IMR-90 (cell line): ENCODE measurements around the gene HMG20B. TPM values are rescaled to one million over a fixed set of nuclear protein-coding genes. Genes with fewer than 3 reads are reported as not detected.

Experiments
- ATAC-seq: fragments of 200-7000 bp; cut with Tn5 transposase; 2 replicates; pipeline ENCODE4 v1.9.1; 2020; ENCODE audit warnings: low read depth, mild to moderate bottlenecking, moderate library complexity
- BruUV-seq: library from RNA; stranded (reverse); fragments of 400-500 nt; replicated peaks from 2 replicates; lab custom pipeline; 2021; lab: Mats Ljungman, UMichigan
- CTCF ChIA-PET: fragments of 300-600 bp; formaldehyde crosslinking; extraction: SDS; loops from one replicate; lab custom pipeline; 2021; ENCODE audit warnings: antibody characterized with exemption; lab: Yijun Ruan, JAX
- POLR2A ChIA-PET: fragments of 300-600 bp; sonication (Branson Sonifier 250); formaldehyde crosslinking; loops from one replicate; lab custom pipeline; 2022; ENCODE audit warnings: antibody characterized with exemption; ENCODE audit not compliant: unreplicated experiment; lab: Charles Lee
- DNase-seq: peaks from one replicate; pipeline ENCODE4 v3.0.0; 2013
- H2AFZ ChIP-seq: replicated peaks from 2 replicates; pipeline ENCODE3; 2013; ENCODE audit warnings: low read length, mild to moderate bottlenecking; ENCODE audit not compliant: poor library complexity
- H2AK5ac ChIP-seq: 2 replicates; pipeline ENCODE4 v1.6.1; 2013; ENCODE audit warnings: low read depth, low read length, inconsistent platforms
- H2AK9ac ChIP-seq: replicated peaks from 2 replicates; pipeline ENCODE3; 2013; ENCODE audit warnings: mild to moderate bottlenecking, low read depth, low read length, moderate library complexity; ENCODE audit not compliant: poor library complexity
- H2BK120ac ChIP-seq: 2 replicates; pipeline ENCODE4 v1.6.1; 2013; ENCODE audit warnings: low read depth, low read length, inconsistent platforms
- H2BK15ac ChIP-seq: 3 replicates; pipeline ENCODE4 v1.6.1; 2013; ENCODE audit warnings: low read depth, low read length, inconsistent platforms
- H2BK20ac ChIP-seq: 2 replicates; pipeline ENCODE4 v1.6.1; 2013; ENCODE audit warnings: low read depth, mild to moderate bottlenecking, inconsistent platforms, low read length, moderate library complexity
- H2BK5ac ChIP-seq: 2 replicates; pipeline ENCODE4 v1.6.1; 2013; ENCODE audit warnings: mild to moderate bottlenecking, low read depth, low read length, inconsistent platforms; ENCODE audit not compliant: poor library complexity, severe bottlenecking
- H3K14ac ChIP-seq: replicated peaks from 2 replicates; pipeline ENCODE4 v1.6.1; 2013; ENCODE audit warnings: low read depth, low read length, inconsistent platforms
- H3K18ac ChIP-seq: 2 replicates; pipeline ENCODE4 v1.6.1; 2013; ENCODE audit warnings: low read depth, low read length, control low read depth
- H3K23ac ChIP-seq: 2 replicates; pipeline ENCODE4 v1.6.1; 2013; ENCODE audit warnings: low read depth, low read length, inconsistent platforms
- H3K27ac ChIP-seq: 2 replicates; pipeline ENCODE4 v1.5.1; 2013; ENCODE audit warnings: mild to moderate bottlenecking, control low read depth, low read length; ENCODE audit not compliant: insufficient read depth
- H3K27me3 ChIP-seq: 2 replicates; pipeline ENCODE4 v1.6.1; 2013; ENCODE audit warnings: low read length; ENCODE audit not compliant: control insufficient read depth, insufficient read depth
- H3K36me3 ChIP-seq: 2 replicates; pipeline ENCODE4 v1.6.1; 2013; ENCODE audit warnings: low read length, mixed read lengths; ENCODE audit not compliant: control insufficient read depth, insufficient read depth
- H3K4ac ChIP-seq: 2 replicates; pipeline ENCODE4 v1.6.1; 2013; ENCODE audit warnings: low read depth, low read length, inconsistent platforms
- H3K4me1 ChIP-seq: 2 replicates; pipeline ENCODE4 v1.6.1; 2013; ENCODE audit warnings: low read length, mixed read lengths; ENCODE audit not compliant: control insufficient read depth, insufficient read depth
- H3K4me2 ChIP-seq: 2 replicates; pipeline ENCODE4 v1.6.1; 2013; ENCODE audit warnings: low read depth, mild to moderate bottlenecking, control low read depth, low read length, moderate library complexity
- H3K4me3 ChIP-seq: 2 replicates; pipeline ENCODE4 v1.5.1; 2013; ENCODE audit warnings: low read depth, mild to moderate bottlenecking, control low read depth, low read length, moderate library complexity; ENCODE audit not compliant: insufficient read depth
- H3K56ac ChIP-seq: 2 replicates; pipeline ENCODE4 v1.6.1; 2013; ENCODE audit warnings: low read length, inconsistent platforms; ENCODE audit not compliant: insufficient read depth; ENCODE audit errors: extremely low read depth
- H3K79me1 ChIP-seq, 2 experiments: 2 replicates each; pipeline ENCODE4 v1.6.1; 2013; ENCODE audit warnings: low read length in 2 of 2, inconsistent platforms in 1 of 2, low read depth in 1 of 2
- H3K9ac ChIP-seq: 2 replicates; pipeline ENCODE4 v1.6.1; 2013; ENCODE audit warnings: low read depth, low read length, control low read depth
- H3K9me1 ChIP-seq: 2 replicates; pipeline ENCODE4 v1.6.1; 2013; ENCODE audit warnings: low read length, inconsistent platforms; ENCODE audit not compliant: insufficient read depth
- H3K9me3 ChIP-seq: 2 replicates; pipeline ENCODE4 v1.6.1; 2013; ENCODE audit warnings: low read length; ENCODE audit not compliant: control insufficient read depth, insufficient read depth
- H4K20me1 ChIP-seq: 2 replicates; pipeline ENCODE4 v1.6.1; 2013; ENCODE audit warnings: low read length, inconsistent platforms; ENCODE audit not compliant: insufficient read depth
- H4K5ac ChIP-seq: 2 replicates; pipeline ENCODE4 v1.6.1; 2013; ENCODE audit warnings: mild to moderate bottlenecking, low read depth, low read length, control low read depth
- H4K8ac ChIP-seq, 2 experiments: 2 replicates each; pipeline ENCODE4 v1.6.1; 2013; ENCODE audit warnings: low read depth in 2 of 2, low read length in 2 of 2, control low read depth in 1 of 2, inconsistent platforms in 1 of 2
- H4K91ac ChIP-seq: 2 replicates; pipeline ENCODE4 v1.6.1; 2013; ENCODE audit warnings: low read depth, low read length, inconsistent platforms; ENCODE audit not compliant: insufficient read depth
- BHLHE40 ChIP-seq: fragments of 150-350 bp; IDR thresholded peaks from 2 replicates; pipeline ENCODE4 v1.6.1; 2016; ENCODE audit warnings: mild to moderate bottlenecking, low read depth, low read length
- CEBPB ChIP-seq: IDR thresholded peaks from 2 replicates; pipeline ENCODE4 v1.6.1; 2012; ENCODE audit warnings: low read depth, low read length, improper control_type of control experiment
- CHD1 ChIP-seq: IDR thresholded peaks from 2 replicates; pipeline ENCODE4 v1.6.1; 2012; ENCODE audit warnings: low read depth, low read length, improper control_type of control experiment
- FOS ChIP-seq: fragments of 150-350 bp; IDR thresholded peaks from 2 replicates; pipeline ENCODE4 v1.6.1; 2016; ENCODE audit warnings: low read depth, low read length
- MAFK ChIP-seq: IDR thresholded peaks from 2 replicates; pipeline ENCODE4 v1.6.1; 2012; ENCODE audit warnings: low read depth, low read length, improper control_type of control experiment
- MAZ ChIP-seq: IDR thresholded peaks from 2 replicates; pipeline ENCODE4 v1.6.1; 2012; ENCODE audit warnings: low read depth, mild to moderate bottlenecking, low read length, improper control_type of control experiment, moderate library complexity, borderline replicate concordance
- MXI1 ChIP-seq: IDR thresholded peaks from 2 replicates; pipeline ENCODE4 v1.6.1; 2012; ENCODE audit warnings: low read depth, mild to moderate bottlenecking, low read length, moderate library complexity, borderline replicate concordance
- NFE2L2 ChIP-seq: fragments of 150-350 bp; IDR thresholded peaks from 2 replicates; pipeline ENCODE4 v1.6.1; 2016; ENCODE audit warnings: low read depth, mild to moderate bottlenecking, low read length
- RCOR1 ChIP-seq: IDR thresholded peaks from 2 replicates; pipeline ENCODE4 v1.6.1; 2012; ENCODE audit warnings: mild to moderate bottlenecking, low read length, improper control_type of control experiment; ENCODE audit not compliant: insufficient replicate concordance
- RFX5 ChIP-seq: IDR thresholded peaks from 2 replicates; pipeline ENCODE4 v1.8.0; 2012; ENCODE audit warnings: low read depth, mild to moderate bottlenecking, low read length, moderate library complexity
- SMC3 ChIP-seq: fragments of 150-350 bp; IDR thresholded peaks from 2 replicates; pipeline ENCODE4 v1.6.1; 2016; ENCODE audit warnings: low read depth, mild to moderate bottlenecking, antibody characterized with exemption, low read length, moderate library complexity
- WGBS, 2 experiments: methylation state at CpG; one replicate each; pipeline versions ENCODE4 v1.1.5 to v1.1.7; 2013; ENCODE audit warnings: missing lambda C conversion rate in 2 of 2; ENCODE audit not compliant: insufficient read length in 1 of 2; ENCODE audit errors: extremely low coverage in 2 of 2; 5-methylcytosine and 5-hydroxymethylcytosine counted together
- dilution Hi-C: fragments of 300-500 bp; cut with HindIII; formaldehyde crosslinking; loops from one replicate; pipeline ENCODE4 v1.14.3; 2018; ENCODE audit warnings: low sequenced_read_pairs; ENCODE audit not compliant: unreplicated experiment
- in situ Hi-C: fragments of 300-500 bp; cut with MboI; formaldehyde crosslinking; loops from 3 replicates; pipeline ENCODE4 v1.14.3; 2019; ENCODE audit warnings: low sequenced_read_pairs, inconsistent platforms, mixed read lengths
- intact Hi-C: fragments of 100-400 bp; cut with micrococcal nuclease; formaldehyde crosslinking; loops from 2 replicates; pipeline ENCODE4 v1.10.0; 2022
- polyA plus RNA-seq, 3 experiments: library from polyadenylated mRNA; depleted of rRNA; stranded (reverse); fragments of >200 nt; gene quantifications; 2 replicates each; pipeline ENCODE4 v1.2.3, GENCODE V29; 2012; ENCODE audit warnings: low replicate concordance in 1 of 3
- total RNA-seq: library from RNA; depleted of rRNA; stranded (reverse); fragments of >200 nt; gene quantifications from 2 replicates; pipeline ENCODE4 v1.2.3, GENCODE V29; 2012
- TF ChIP-seq, protein P1 (sequence below): fragments of 150-350 bp; IDR thresholded peaks from 2 replicates; pipeline ENCODE4 v1.6.1; 2016; ENCODE audit warnings: low read depth, mild to moderate bottlenecking, low read length, moderate library complexity, borderline replicate concordance

Gene HMG20B
- total and polyA plus RNA-seq, 2 of the 4 experiments (the other 2 are of a cell fraction), result 57.5 to 63.8 TPM

DNA sequence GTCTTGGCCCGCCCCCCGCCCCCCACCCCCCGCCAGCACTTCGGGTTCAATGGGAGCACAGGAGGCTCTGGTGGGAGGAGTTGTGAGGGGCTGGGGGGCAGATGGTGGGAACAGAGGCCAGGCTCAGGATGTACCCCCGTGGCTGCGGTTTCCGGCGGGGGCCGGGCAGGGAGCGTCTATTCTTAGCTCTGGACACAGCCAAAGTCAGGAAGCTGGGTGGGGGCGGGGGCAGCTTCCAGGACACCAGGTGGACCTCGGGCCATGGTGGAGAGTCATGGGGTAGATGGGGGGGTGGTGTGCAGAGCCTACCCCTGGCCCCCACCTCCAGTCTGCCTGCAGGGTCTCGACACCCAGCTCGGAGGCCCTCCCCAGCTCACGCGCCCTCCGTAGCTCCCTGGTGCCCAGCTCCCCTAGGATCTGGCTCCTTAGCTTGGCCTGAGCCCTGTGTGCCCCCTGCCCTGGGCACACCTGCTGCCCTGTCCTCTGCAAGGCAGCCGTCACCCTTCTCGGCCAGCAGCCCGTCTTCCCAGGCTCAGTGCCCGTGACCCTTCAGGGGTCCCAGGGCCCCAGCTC lies 36.1 kb downstream of the HMG20B start (continued):
- no peak for TF ChIP-seq RCOR1
- TF ChIP-seq BHLHE40, result no peak
- no peak for TF ChIP-seq RFX5
- TF ChIP-seq FOS, result no peak

DNA sequence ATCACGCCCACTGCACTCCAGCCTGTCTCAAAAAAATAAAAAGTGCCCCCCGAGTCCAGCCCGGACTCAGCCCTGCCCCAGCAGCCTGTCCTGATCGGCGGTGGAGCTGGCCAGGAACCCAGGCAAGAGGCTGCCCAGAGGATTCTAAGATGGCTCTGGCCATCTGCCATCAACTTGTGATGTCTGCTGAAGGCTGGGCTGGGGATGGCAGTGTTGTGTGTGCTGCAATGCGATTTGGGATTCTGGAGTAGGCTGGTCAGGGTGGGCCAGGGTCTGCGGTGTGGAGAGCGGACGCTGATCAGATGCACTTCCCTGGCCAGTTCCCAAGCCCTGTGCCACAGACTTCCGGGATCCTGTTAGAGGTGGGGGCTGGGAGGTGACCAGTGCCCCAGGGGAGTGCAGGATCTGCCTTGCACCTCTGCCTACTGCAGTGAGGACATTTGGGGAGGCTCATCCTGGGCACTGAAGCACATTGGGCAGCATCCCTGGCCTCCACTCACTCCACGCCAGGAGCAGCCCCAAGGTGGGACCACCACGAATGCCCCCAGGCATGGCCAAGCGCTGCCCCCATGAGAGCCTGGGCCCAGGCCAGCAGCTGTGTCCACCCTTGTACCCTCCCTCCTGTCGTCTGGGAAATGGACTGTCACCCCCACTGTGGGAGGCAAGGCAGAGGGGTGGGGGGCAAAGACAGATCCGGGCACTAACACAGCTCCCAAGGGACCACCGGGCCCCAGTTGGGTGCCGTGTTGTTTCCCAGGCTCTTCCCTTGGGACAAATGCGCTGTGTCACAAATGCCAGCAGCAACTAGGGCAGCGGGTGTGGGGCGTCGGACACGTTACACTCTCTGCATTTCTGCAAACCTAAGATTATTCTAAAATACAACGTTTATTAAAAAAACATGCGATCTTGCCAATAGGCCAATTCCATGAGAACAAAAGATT lies 37.3 kb downstream of the HMG20B start:
- no peak overlapping the region for H2AFZ ChIP-seq
- no peak overlapping the region for H3K4me2 ChIP-seq
- H3K36me3 ChIP-seq, result peaks cover 28% of the 10 kb centered on the region
- no peak overlapping the region for H2BK20ac ChIP-seq
- no peak overlapping the region for H2BK5ac ChIP-seq
- peaks cover 11% of the 10 kb centered on the region for H3K4me1 ChIP-seq
- H4K8ac ChIP-seq, result no peak overlapping the region
- H3K9ac ChIP-seq, result no peak overlapping the region
- no peak overlapping the region for H2AK5ac ChIP-seq
- H3K27ac ChIP-seq, result no peak overlapping the region
- H2BK15ac ChIP-seq, result no peak overlapping the region
- in situ Hi-C loops, result loop anchor here (25.0 kb wide), 1 partner anchor 298 kb away; no protein-coding TSS in a partner anchor
- ATAC-seq (no peak), DNase-seq (no peak)
- H4K20me1 ChIP-seq, result no peaks in the 10 kb centered on the region
- no TSS peak for BruUV-seq
- no peak overlapping the region for H4K5ac ChIP-seq
- dilution Hi-C loops, result no loop called here
- no peak overlapping the region for H2BK120ac ChIP-seq
- no peak overlapping the region for H2AK9ac ChIP-seq
- intact Hi-C loops, result loop anchor here (10.0 kb wide), 1 partner anchor 285 kb away; no protein-coding TSS in a partner anchor
- H3K18ac ChIP-seq, result no peak overlapping the region
- no peak overlapping the region for H3K23ac ChIP-seq
- no peak overlapping the region for H3K4ac ChIP-seq
- H3K27me3 ChIP-seq, result no peaks in the 10 kb centered on the region
- no peaks in the 10 kb centered on the region for H3K9me3 ChIP-seq
- H3K9me1 ChIP-seq, result 0 out of 2 replicates have a peak, but pooled peaks cover 6% of the 10 kb centered on the region
- no peak overlapping the region for H3K14ac ChIP-seq
- H4K91ac ChIP-seq, result no peak overlapping the region
- no peak overlapping the region for H3K56ac ChIP-seq
- 94% methylated on average over 9 of the region's 24 CpGs; no CpG with 5 or more reads in 1 of the 2 experiments for WGBS, 2 experiments
- POLR2A ChIA-PET, result no interaction called here
- peaks cover 7 to 17% of the 10 kb centered on the region in 2 experiments for H3K79me1 ChIP-seq
- CTCF ChIA-PET, result no interaction called here
- H3K4me3 ChIP-seq, result no peak overlapping the region
- TF ChIP-seq NFE2L2 (no peak), MAZ (no peak), BHLHE40 (no peak), CHD1 (no peak), SMC3 (no peak), MAFK (no peak), MXI1 (no peak), CEBPB (no peak)
- TF ChIP-seq, protein P1, sequence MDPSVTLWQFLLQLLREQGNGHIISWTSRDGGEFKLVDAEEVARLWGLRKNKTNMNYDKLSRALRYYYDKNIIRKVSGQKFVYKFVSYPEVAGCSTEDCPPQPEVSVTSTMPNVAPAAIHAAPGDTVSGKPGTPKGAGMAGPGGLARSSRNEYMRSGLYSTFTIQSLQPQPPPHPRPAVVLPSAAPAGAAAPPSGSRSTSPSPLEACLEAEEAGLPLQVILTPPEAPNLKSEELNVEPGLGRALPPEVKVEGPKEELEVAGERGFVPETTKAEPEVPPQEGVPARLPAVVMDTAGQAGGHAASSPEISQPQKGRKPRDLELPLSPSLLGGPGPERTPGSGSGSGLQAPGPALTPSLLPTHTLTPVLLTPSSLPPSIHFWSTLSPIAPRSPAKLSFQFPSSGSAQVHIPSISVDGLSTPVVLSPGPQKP, result no peak
